Erythroblast (primary cell): ENCODE results near the gene PSMB1.

Experiments
- GATA1 ChIP-seq: IDR thresholded peaks from 2 replicates; pipeline ENCODE4 v1.6.1; 2011; ENCODE audit warnings: low read depth, mild to moderate bottlenecking, control low read depth, low read length, moderate library complexity
- POLR2A ChIP-seq: IDR thresholded peaks from 2 replicates; pipeline ENCODE4 v1.6.1; 2011; ENCODE audit warnings: mild to moderate bottlenecking, low read length

DNA sequence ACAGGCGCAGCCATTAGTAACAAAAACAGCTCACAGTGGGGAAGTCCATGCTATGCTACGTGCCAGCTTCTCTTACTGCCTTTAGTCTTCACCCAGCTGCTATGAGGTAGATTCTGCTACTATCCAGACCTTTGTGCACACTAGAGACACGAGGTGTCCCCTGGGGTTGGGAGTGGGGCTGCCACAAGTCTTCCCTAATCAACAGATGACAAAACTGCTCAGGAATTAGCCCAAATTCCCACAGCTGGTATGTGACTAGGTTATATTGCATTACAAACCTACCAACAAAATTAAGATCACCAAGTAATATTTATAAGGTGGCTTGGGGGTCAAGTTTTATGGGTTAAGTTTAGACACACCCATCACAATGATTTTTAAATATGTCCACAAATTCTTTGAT, 63.3 kb downstream of the PSMB1 start:
- TF ChIP-seq POLR2A (no peak), GATA1 (no peak)
